GM06990 (cell line): Measurements from ENCODE around the gene TSPO.
A peak's percentile ranks its signal among the peaks of the same experiment; 100 is the strongest.

Source experiments
- DNase-seq: peaks from one replicate; pipeline ENCODE4 v3.0.0-alpha.2; 2011; ENCODE audit not compliant: insufficient read length; ENCODE audit errors: extremely low read depth
- H3K27me3 ChIP-seq: replicated peaks from 2 replicates; pipeline ENCODE4 v1.6.0; 2011; ENCODE audit warnings: low read length; ENCODE audit not compliant: control insufficient read depth, insufficient read depth
- H3K36me3 ChIP-seq: 2 replicates; pipeline ENCODE4 v1.5.1; 2011; ENCODE audit warnings: low read length; ENCODE audit not compliant: control insufficient read depth, insufficient read depth
- H3K4me3 ChIP-seq: replicated peaks from 2 replicates; pipeline ENCODE4 v1.5.1; 2011; ENCODE audit warnings: low read depth, mild to moderate bottlenecking, control low read depth, low read length
- CTCF ChIP-seq: IDR thresholded peaks from 2 replicates; pipeline ENCODE4 v1.5.1; 2011; ENCODE audit warnings: low read length, control low read depth, mild to moderate bottlenecking, inconsistent platforms; ENCODE audit not compliant: insufficient read depth, poor library complexity, severe bottlenecking

Gene TSPO

GRCh38 chr22:43147821-43148220, 3.5 kb upstream of the TSPO start:
- TF ChIP-seq CTCF: no peak
- no peaks in the 10 kb centered on the region for H3K36me3 ChIP-seq
- DNase-seq: no peak
- no peak overlapping the region; the same call in 1 of the 2 replicates for H3K4me3 ChIP-seq
- no peaks in the 10 kb centered on the region for H3K27me3 ChIP-seq

- no peak for DNase-seq
- Histone ChIP-seq H3K27me3 (no peaks in the 10 kb centered on the region), H3K36me3 (no peaks in the 10 kb centered on the region), H3K4me3 (no peak overlapping the region)
- no peak for TF ChIP-seq CTCF
Observed at GRCh38 chr22:43148581-43148980, 2.8 kb upstream of the TSPO start.

- Histone ChIP-seq H3K36me3 (no peaks in the 10 kb centered on the region), H3K4me3 (peak overlapping the region; percentile 71), H3K27me3 (no peaks in the 10 kb centered on the region)
- DNase-seq: no peak
- TF ChIP-seq CTCF: no peak
Observed at GRCh38 chr22:43150731-43151206, 590 bp upstream of the TSPO start.

GRCh38 chr22:43152003-43152356, 621 bp downstream of the TSPO start:
- no peak for DNase-seq
- Histone ChIP-seq H3K36me3 (no peaks in the 10 kb centered on the region), H3K4me3 (peak overlapping the region; percentile 71), H3K27me3 (no peaks in the 10 kb centered on the region)
- no peak for TF ChIP-seq CTCF

GRCh38 chr22:43152357-43153071, 1.2 kb downstream of the TSPO start:
- DNase-seq: no peak
- Histone ChIP-seq H3K4me3 (peak overlapping the region; percentile 71), H3K36me3 (no peaks in the 10 kb centered on the region), H3K27me3 (no peaks in the 10 kb centered on the region)
- no peak for TF ChIP-seq CTCF
